Colonic mucosa (tissue), 4 donors: ENCODE data around the gene MOB3A. TPM values are rescaled to one million over a fixed set of nuclear protein-coding genes. Genes with fewer than 3 reads are reported as not detected.

ENCODE experiments used
- DNase-seq: peaks from one replicate; pipeline ENCODE4 v3.0.0-alpha.2; 2020
- H3K27ac ChIP-seq: fragments of 200-600 bp; one replicate; pipeline ENCODE4 v1.8.0; 2021
- H3K27me3 ChIP-seq: fragments of 200-600 bp; one replicate; pipeline ENCODE4 v1.8.0; 2021
- H3K36me3 ChIP-seq: fragments of 200-600 bp; one replicate; pipeline ENCODE4 v1.8.0; 2021
- H3K4me1 ChIP-seq: fragments of 200-600 bp; one replicate; pipeline ENCODE4 v1.8.0; 2021; ENCODE audit warnings: mild to moderate bottlenecking
- H3K4me3 ChIP-seq: fragments of 200-600 bp; one replicate; pipeline ENCODE4 v1.8.0; 2021
- H3K9ac ChIP-seq, 2 donors: one replicate each; pipeline ENCODE4 v1.7.0; 2013; ENCODE audit warnings: control low read depth in 2 of 2, low read depth in 2 of 2, low read length in 2 of 2
- H3K9me3 ChIP-seq: fragments of 200-600 bp; one replicate; pipeline ENCODE4 v1.8.0; 2021
- intact Hi-C: fragments of 100-400 bp; cut with DNase I; formaldehyde crosslinking; loops from one replicate; pipeline ENCODE4 v1.14.1; 2022
- total RNA-seq, 2 donors: library from RNA; stranded (reverse); fragmentation: NEBNext Ultra II Directional in 1 of 2; extraction: Animal tissue kit (Norgen Biotek cat#: 25700) in 1 of 2; gene quantifications; one replicate each; pipeline ENCODE4 v1.2.1, GENCODE V29; 2021
- TF ChIP-seq, protein P1 (sequence below): fragments of 200-600 bp; IDR thresholded peaks from one replicate; pipeline ENCODE4 v1.8.0; 2022; ENCODE audit warnings: antibody characterized with exemption, mild to moderate bottlenecking
- donor health status: healthy.
- donor health status: DM: no; HTN: no; CAD: no.
- donor health status: DM: no; HTN: no; CAD: no.

Gene MOB3A
- total RNA-seq, 2 donors from 2014 or later: 40.0 to 40.5 TPM

GRCh38 chr19:2127758-2128157 is 31.6 kb upstream of the MOB3A start:
- H3K27ac ChIP-seq: no peak overlapping the region
- no peaks in the 10 kb centered on the region for H3K9me3 ChIP-seq
- no peaks in the 10 kb centered on the region for H3K4me1 ChIP-seq
- TF ChIP-seq, protein P1, sequence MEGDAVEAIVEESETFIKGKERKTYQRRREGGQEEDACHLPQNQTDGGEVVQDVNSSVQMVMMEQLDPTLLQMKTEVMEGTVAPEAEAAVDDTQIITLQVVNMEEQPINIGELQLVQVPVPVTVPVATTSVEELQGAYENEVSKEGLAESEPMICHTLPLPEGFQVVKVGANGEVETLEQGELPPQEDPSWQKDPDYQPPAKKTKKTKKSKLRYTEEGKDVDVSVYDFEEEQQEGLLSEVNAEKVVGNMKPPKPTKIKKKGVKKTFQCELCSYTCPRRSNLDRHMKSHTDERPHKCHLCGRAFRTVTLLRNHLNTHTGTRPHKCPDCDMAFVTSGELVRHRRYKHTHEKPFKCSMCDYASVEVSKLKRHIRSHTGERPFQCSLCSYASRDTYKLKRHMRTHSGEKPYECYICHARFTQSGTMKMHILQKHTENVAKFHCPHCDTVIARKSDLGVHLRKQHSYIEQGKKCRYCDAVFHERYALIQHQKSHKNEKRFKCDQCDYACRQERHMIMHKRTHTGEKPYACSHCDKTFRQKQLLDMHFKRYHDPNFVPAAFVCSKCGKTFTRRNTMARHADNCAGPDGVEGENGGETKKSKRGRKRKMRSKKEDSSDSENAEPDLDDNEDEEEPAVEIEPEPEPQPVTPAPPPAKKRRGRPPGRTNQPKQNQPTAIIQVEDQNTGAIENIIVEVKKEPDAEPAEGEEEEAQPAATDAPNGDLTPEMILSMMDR: no peak
- no peak for DNase-seq
- H3K4me3 ChIP-seq: no peak overlapping the region
- peaks cover 31% of the 10 kb centered on the region for H3K36me3 ChIP-seq
- H3K27me3 ChIP-seq: no peaks in the 10 kb centered on the region
- intact Hi-C loops: no loop called here
- no peak overlapping the region for H3K9ac ChIP-seq

- TF ChIP-seq, protein P1: no peak
- intact Hi-C loops: no loop called here
- H3K27ac ChIP-seq: no peak overlapping the region
- H3K9ac ChIP-seq: no peak overlapping the region
- DNase-seq: no peak
- H3K27me3 ChIP-seq: no peaks in the 10 kb centered on the region
- peaks cover 33% of the 10 kb centered on the region for H3K36me3 ChIP-seq
- H3K9me3 ChIP-seq: no peaks in the 10 kb centered on the region
- H3K4me1 ChIP-seq: no peaks in the 10 kb centered on the region
- H3K4me3 ChIP-seq: no peak overlapping the region
Observed at GRCh38 chr19:2126879-2127518, 30.9 kb upstream of the MOB3A start.

DNA sequence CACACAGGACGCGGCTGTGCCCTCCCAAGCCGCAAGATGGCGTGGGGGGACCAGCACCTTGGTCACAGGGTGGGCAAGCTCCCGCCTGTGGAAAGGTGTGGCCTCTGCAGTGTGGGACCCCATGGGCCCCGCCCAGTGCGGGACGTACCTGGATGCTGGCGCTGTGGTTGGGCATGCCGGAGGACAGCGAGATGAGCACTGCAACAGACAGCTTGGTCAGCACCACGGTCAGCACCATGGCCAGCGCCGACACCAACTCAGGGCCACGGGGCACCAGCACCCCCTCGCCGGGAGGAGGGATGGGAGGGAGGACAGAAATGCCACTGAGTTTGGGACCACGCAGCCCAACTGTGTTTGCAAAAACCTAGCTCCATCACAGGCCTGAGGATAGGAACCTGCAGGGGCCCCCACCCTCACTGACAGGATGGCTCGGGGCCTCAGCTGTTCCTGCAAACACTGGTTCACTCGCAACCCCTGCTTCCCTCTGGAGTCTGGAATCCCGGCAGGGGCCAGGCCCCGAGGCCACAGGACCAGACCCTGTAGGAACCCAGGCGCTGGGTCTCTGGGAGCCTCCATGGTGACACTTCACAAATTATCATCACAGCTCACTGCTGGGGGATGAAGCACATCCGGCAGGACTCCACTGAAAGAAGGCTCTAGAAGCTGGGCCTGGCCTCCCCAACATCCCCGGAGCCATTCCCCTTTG is 27.7 kb upstream of the MOB3A start:
- H3K36me3 ChIP-seq: peaks cover 44% of the 10 kb centered on the region
- no peak for DNase-seq
- TF ChIP-seq, protein P1: no peak

GRCh38 chr19:2122982-2123381 is 26.9 kb upstream of the MOB3A start:
- no peak overlapping the region for H3K9ac ChIP-seq
- no peak for DNase-seq
- H3K27me3 ChIP-seq: no peaks in the 10 kb centered on the region
- intact Hi-C loops: no loop called here
- H3K36me3 ChIP-seq: peaks cover 46% of the 10 kb centered on the region
- no peak overlapping the region for H3K4me3 ChIP-seq
- H3K9me3 ChIP-seq: no peaks in the 10 kb centered on the region
- TF ChIP-seq, protein P1: no peak
- H3K4me1 ChIP-seq: no peaks in the 10 kb centered on the region
- H3K27ac ChIP-seq: no peak overlapping the region

More for the DNA sequence above, 27.7 kb upstream of the MOB3A start:
- H3K9me3 ChIP-seq: no peaks in the 10 kb centered on the region
- no peak overlapping the region for H3K9ac ChIP-seq
- H3K27ac ChIP-seq: no peak overlapping the region
- no peak overlapping the region for H3K4me3 ChIP-seq
- intact Hi-C loops: no loop called here
- no peaks in the 10 kb centered on the region for H3K27me3 ChIP-seq
- H3K4me1 ChIP-seq: no peaks in the 10 kb centered on the region

DNA sequence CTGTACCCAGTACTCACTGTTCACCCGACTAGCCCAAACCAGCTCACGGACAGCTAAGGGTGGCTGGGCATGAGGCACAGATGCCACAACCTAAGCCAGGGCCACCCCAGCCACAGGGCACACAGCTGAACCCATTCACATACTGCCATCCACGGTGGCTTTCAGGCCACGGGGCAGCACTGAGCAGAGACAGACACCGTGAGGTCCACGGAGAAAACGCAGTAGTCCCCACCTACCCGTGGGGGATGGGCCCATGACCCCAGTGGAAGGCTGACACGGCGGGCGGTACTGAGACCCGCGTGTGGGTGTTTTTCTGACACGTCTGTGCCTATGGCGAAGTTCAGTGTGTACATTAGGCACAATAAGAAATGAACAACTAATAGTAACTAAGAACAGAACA is 26.1 kb upstream of the MOB3A start:
- no peaks in the 10 kb centered on the region for H3K4me1 ChIP-seq
- no peak overlapping the region for H3K9ac ChIP-seq
- H3K36me3 ChIP-seq: peaks cover 46% of the 10 kb centered on the region
- intact Hi-C loops: no loop called here
- no peaks in the 10 kb centered on the region for H3K9me3 ChIP-seq
- no peaks in the 10 kb centered on the region for H3K27me3 ChIP-seq
- H3K27ac ChIP-seq: no peak overlapping the region
- H3K4me3 ChIP-seq: no peak overlapping the region
- no peak for DNase-seq
- TF ChIP-seq, protein P1: no peak
